NCI-H187 (cell line): Measurements from ENCODE around the gene TGM5.
"Not testable (repeated sequence)": the region's sequence is repeated elsewhere in the genome, so short reads cannot be mapped to it uniquely, and the experiment has no call there.

Source experiments
- DNase-seq, 2 experiments: peaks; one replicate each; lab custom pipeline; 2025; lab: John Stamatoyannopoulos, UW

Gene TGM5

GRCh38 chr15:43249236-43249635 is 17.5 kb downstream of the TGM5 start:
- DNase-seq = no peak

GRCh38 chr15:43246261-43246774 is 20.4 kb downstream of the TGM5 start:
- DNase-seq = no peak

GRCh38 chr15:43244092-43244491 is 22.6 kb downstream of the TGM5 start:
- no peak for DNase-seq

GRCh38 chr15:43243020-43243645 is 23.6 kb downstream of the TGM5 start:
- DNase-seq = no peak

GRCh38 chr15:43242616-43243015 is 24.1 kb downstream of the TGM5 start:
- DNase-seq = no peak

- no peak for DNase-seq
Observed at GRCh38 chr15:43241100-43241499, 25.6 kb downstream of the TGM5 start.

- no peak for DNase-seq
Observed at GRCh38 chr15:43239732-43240491, 26.8 kb downstream of the TGM5 start.

GRCh38 chr15:43238671-43239131 is 28.0 kb downstream of the TGM5 start:
- no peak for DNase-seq

- DNase-seq = no peak
Observed at GRCh38 chr15:43237842-43238470, 28.8 kb downstream of the TGM5 start.

- no peak for DNase-seq
Observed at GRCh38 chr15:43235536-43235935, 31.2 kb downstream of the TGM5 start.

GRCh38 chr15:43232289-43232874 is 34.3 kb downstream of the TGM5 start:
- DNase-seq = no peak

- DNase-seq = no peak
Observed at GRCh38 chr15:43230640-43231115, 36.0 kb downstream of the TGM5 start.

- DNase-seq = no peak
Observed at GRCh38 chr15:43229977-43230376, 36.8 kb downstream of the TGM5 start.

GRCh38 chr15:43226436-43227305 is 40.1 kb downstream of the TGM5 start:
- no peak for DNase-seq

GRCh38 chr15:43225950-43226255 is 40.8 kb downstream of the TGM5 start:
- not testable (repeated sequence) for DNase-seq

GRCh38 chr15:43225201-43225949 is 41.4 kb downstream of the TGM5 start:
- no peak for DNase-seq

GRCh38 chr15:43221422-43221821 is 45.3 kb downstream of the TGM5 start:
- DNase-seq = no peak

- no peak for DNase-seq
Observed at GRCh38 chr15:43220991-43221403, 45.7 kb downstream of the TGM5 start, which contains the start of gene EPB42. Gene EPB42 (minus strand): TSS chr15:43221018. CDS start chr15:43220825, 193 bp downstream.

- DNase-seq = no peak
Observed at GRCh38 chr15:43219929-43220928, 46.5 kb downstream of the TGM5 start.
